HuH-7 (cell line): ENCODE measurements around the gene BCAP31.
"Not testable (repeated sequence)": the region's sequence is repeated elsewhere in the genome, so short reads cannot be mapped to it uniquely, and the experiment has no call there.

ENCODE experiments used
- DNase-seq: peaks from one replicate; pipeline ENCODE4 v3.0.0; 2011; ENCODE audit warnings: low spot score

BCAP31 gene

DNA sequence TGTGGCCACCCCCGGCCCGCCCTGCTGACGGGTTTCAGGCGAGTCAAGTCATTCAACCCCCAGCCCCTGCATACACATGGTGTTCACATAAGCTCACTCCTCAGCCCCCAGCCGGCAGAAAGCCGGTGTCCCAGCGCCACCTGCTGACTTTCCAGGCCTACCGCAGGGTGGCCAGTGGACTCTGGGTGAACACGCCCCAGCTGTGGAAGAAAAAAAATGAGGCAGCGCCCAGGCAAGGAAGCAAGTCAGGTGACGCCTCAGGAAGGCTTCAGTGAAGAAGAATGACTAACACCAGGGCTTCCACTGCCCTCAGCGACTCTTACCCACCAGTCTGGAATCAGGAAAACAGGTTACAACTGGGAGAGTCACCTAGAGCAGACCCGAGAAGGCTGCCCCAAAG lies 15.8 kb downstream of the BCAP31 start:
- DNase-seq = peak; percentile 81

DNA sequence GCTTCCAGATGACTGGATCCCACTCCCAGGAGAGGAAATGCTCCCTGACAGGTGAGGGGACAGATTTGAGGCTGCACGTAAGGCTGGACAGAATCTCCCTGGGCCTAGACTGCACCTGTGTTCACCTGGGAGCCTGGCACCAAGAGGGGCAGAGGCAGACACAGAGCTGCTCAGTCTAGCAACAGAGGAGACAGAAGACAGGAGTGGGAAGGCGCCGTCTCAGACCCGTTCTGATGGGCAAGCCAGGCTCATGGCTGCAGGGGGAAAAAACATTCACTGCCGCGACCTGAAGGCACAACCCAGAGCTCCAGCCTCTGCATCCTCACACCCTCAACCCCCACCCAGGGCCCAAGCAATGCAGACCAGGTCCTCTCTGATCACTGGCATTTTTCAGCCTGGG lies 16.8 kb downstream of the BCAP31 start:
- no peak for DNase-seq

DNA sequence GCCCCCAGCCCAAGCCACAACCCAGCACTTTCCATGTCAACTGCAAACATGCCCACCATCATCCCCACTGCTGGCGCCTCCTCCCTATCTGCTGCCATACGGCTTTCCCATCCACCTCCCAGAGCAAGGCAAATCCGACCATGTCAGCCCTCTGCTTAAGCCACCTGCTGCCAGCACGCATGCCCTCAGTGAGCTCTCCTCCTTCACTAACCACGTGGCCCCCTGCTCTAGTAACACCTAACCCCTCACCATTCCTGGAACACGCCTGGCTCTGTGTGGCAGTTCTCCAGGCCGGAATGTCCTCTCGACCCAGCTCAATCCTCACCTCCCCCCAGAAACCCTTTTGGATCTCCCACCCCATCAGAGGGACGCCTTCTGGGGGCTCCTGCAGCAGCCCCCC lies 17.4 kb downstream of the BCAP31 start:
- DNase-seq = no peak

DNA sequence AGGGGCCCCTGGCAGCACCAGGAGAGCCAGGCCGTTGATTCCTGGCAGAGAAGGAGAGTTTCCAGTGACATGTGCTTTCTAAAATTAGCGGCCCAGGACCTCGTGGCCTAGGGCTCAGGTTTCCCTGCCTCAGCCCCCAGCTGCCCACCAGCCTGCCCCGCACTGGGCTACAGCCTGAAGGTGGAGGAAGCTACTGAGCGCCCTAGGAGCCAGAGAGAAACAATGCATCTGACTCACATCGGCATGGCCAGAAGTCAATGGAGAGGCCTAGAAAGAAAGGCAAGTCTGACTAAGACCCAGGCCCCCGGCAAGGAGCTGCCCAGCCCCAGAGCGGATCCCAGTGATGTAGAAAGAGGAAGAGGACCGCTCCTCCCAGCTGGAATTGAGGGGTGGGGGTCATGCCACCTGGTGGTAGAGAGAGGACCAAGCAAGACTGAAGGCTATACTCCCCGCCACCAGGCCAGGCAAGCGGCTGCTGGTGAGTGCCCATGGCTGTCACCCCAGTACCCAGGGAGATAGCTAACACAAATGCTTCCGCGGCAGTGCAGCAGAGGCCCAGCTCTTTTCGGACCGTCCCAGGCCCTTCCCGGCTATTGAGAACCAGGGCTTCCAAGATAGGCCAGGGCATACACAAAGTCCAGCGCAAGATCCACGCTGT lies 18.7 kb downstream of the BCAP31 start:
- not testable (repeated sequence) for DNase-seq

DNA sequence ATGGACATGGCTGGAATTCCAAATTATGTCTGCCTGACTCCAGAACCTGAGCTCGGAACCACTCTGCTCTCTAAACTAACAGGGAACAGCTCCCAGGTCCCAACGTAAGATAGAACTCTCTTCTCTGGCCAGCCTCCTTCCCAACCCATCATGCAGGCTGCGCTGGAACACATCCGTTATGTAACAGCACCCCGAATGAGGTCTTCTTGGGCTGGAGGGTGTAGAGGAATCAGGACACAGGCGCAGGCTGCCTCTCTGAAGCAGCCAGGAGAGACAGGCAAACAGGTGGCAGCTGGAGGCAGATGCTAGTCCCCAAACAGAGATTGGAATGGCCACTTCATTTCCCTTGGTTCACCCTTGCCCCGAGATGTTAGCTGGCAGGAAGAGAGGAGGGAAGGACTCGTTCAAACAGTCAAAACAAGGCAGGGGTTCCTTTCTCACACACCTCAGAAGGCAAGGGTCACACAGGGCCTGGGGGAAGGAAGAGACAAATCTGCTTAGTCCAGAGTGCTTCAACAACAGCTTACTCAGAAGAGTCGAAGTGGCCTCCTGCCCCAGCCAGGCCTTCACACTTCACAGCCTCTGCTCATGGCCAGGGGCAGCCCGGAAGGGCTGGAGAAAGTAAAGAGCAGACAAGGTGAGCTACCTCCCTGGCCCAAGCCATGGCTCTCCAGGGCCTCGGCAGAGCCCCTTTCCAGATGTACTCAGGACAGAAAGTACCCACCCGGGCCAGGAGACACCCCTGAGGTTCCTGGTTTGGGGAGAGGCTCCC lies 19.4 kb downstream of the BCAP31 start:
- DNase-seq = not testable (repeated sequence)

DNA sequence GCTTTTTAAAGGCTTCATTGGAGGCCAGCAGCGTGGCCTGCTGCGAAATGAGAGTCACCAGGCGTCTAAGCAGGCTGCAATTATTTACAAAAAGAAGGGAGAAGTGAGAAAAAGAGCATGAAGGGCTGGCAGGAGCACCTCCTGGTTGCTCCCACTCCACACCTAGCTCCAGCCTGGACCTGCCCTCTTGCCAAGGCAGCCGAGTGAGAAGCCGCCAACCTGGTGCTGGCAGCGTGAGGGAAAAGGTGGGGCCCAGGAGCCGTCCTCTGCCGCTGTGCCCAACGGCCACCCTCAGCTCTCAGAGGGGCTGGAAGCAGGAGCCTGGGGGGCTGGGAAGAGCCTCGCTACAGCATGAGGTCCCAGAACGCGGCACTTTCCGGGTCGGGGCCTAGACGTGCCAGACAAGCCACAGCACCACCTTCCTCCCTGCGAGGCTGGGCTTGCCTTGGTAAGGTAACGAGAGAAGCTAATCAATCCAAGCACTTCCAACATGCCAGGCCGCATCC lies 20.1 kb downstream of the BCAP31 start:
- DNase-seq = no peak

DNA sequence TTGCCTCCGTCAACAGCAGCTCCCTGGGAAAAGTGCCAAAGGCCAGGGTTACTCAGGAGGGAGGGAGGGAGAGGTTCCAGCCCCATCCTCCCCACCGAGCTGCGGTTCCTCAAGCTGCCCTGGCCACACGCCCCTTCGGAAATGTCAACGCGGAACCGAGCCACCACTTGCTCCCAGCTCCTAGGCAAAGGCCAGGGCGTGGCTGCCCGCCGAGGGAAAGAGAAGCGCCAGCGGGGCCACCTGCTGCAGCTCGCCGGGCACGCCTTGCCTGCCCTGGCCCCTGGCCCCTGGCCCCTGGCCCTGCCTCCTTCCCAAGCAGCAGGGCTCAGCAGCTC lies 21.2 kb downstream of the BCAP31 start:
- no peak for DNase-seq

DNA sequence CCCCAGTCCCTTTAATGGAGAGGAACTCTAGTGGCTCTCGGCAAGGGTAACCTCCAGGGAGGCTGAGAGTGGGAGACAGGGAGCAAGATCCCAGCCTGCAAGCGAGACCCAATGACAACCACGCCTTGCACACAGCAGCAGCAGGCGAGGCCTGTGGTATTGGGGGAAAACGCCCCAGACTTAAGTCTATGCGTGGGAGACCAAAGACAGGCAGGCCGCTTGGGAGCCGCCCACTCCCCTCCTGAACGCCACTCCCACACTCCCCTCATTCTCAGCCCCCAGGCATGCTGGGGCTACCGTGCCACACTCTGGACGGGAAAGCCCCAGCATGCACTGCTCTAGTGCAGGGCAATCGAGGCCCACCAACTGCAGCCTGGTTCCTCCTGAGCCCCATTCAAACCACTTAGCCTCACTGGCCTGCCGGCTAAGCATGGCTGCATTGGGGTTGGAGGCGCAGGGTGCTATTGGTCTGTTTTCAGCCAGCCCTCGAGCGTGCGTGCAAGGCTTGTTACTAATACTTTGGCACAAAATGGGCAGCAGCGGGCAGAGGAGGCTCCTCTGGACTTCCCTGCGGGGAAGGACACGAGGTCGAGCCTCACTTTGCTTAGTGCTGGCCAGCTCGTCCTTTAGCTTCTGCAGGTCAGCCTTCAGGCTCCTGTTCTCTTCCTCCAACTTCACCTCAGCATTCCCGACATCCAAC lies 21.7 kb downstream of the BCAP31 start:
- DNase-seq = no peak

DNA sequence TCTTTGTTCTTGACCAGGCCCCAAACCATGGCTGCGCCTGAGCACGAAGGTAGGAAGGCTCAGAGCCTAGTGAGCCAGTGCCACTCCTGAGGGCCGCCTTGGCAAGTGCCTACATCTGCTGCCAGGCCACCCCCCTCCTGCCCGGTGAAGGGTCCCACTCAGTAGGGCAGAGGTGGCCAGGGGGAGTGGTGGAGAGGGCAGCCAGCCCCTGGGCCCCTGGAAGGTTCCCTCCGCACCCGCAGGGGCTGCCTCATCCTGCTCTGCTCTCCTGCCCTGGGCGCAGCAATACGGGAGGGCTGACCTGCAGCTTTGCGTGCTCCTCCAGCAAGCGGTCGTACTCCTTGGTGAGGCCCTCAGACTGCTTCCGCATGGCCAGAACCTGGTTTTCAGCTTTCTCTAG lies 22.5 kb downstream of the BCAP31 start:
- DNase-seq = no peak

DNA sequence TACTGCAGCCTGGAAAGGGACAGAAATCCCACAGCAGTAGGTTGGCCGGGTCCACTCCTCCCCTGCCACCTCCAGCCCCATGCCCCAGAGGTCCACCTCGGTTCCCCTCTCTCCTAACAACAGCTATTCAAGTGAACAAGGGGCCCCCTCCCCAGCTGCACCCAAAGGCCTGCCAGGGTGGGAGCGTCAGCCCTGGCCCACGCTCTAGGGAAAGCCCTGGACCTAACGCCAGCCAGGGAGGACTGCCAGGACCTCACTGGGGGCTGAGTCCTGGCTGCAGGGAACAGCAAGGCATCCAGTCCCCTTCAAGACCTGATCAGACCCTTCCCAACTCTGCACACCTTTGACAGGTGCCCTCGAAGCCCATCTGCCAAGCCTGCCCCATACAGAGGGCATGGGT lies 23.2 kb downstream of the BCAP31 start:
- no peak for DNase-seq

DNA sequence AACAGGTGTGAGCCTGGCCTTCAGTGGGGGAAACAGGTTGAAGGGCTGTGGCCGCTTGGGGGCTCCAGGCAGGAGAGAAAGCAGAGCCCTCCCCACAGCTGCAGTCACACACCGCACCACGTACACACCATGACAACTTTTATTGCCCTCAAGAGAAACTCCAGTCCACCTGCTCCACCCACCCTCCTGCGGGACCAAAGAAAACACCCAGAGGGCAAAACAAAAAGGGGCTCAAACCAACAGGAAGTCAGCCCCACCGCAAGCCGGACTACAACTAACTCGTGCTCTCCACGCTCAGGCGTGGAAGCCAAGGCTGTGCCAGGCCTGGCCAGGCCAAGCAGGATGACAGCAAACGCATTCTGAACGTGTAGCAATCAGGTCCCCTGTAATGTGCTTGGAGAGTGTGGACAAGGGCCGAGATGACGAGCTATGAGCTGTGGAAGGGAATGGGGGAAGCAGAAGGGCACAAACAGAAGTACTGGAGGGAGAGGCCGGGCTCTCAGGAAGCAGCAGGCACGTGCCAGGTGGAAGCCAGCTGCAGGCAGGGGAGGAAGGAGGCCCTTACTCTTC lies 23.7 kb downstream of the BCAP31 start:
- no peak for DNase-seq

DNA sequence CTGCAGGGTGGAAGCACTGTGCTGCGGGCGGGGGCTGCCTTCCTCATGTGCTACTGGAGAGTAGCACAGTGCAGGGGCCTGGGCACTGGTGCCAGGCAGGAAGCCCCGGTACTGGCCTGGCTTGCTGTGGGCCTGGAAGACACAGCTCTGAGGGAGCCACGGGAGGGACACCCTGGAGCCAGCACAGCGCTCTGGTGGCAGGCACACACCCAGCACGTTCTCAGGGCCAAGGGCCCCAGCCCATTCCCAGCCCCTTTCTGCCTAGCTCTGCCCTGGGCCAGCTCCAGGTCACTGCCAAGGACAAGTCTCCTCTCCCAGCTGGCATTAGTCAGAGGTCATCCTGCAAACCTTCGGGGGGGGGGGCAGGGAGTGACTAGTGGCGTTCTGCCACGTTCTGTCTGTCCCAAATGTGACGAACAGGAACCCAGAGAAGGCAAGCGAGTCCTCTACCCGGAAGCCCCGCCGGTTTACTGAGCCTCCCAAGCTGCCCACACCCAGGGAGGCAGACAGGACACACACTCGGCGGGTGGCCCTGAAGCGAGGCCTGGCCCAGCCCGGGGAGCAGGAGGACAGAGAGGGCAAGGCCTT lies 24.3 kb downstream of the BCAP31 start:
- not testable (repeated sequence) for DNase-seq

DNA sequence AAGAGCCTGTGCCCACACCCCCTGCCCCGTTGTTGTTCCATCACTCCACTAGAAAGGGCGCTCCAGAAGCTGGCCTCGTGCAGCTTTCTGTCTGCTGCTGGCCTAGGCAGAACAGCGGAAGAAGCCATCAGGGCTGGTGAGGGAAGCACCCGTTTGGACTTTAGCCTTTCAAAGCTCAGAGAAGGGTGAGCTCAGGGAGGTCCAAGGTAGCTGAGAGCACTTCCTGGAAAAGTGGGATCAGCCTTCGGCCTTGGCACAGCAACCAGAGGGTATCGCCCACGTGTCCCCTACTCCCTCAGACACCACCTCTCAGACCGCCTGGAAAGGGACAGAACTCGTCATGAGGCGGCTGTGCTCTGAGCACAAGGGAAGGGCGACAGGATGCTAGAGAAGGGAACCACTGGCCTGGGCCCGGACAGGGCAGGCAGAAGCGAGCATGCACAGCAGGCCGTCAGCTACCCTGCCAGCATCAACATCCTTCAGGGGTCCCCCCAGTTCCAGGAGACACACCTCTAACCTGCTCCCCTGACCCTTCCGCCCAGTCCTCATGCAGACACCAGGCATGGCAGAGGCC lies 24.9 kb downstream of the BCAP31 start:
- DNase-seq = not testable (repeated sequence)

DNA sequence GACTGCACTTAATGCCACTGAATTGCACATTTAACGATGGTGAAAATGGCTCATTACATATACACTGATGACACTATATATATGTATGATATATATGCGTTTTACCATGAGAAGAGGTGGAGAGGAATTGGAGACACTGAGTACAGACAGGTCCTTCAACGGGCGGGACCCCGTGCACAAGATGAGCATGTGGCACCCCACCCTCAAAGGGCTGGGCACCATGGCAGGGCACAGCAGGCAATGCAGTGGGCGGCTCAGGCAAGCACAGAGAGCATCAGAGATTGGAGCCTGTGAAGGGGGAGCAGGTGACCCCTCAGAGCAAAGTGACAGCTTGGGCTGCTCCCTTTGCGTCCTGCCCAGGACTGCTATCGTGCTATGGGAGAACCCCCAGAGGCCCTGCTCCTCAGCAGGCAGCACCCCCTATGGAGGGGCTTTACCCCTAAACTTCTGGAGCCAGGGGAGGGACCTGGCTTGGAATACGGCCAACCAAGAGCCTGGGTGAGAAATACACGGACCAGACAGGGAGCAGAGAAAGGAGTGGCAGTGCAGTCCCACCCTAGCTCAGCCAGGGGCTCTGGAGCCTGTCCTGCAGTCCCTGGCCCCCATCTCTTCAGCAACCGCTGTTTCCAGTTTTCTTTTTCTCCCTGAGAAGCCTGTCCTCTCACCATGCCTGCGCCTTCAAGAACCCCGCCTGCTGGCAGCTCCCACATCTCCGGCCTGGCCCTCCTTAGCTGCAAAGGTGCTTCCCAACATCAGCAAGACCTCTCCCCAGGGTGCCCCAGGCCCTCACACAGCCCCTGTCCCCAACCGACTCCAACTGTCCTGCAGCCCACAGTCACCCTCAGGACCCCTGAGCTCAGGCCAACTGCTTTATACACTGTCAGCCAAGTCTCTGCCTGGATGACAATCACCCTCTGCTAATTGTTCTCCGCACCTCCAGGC lies 26.0 kb downstream of the BCAP31 start:
- no peak for DNase-seq

DNA sequence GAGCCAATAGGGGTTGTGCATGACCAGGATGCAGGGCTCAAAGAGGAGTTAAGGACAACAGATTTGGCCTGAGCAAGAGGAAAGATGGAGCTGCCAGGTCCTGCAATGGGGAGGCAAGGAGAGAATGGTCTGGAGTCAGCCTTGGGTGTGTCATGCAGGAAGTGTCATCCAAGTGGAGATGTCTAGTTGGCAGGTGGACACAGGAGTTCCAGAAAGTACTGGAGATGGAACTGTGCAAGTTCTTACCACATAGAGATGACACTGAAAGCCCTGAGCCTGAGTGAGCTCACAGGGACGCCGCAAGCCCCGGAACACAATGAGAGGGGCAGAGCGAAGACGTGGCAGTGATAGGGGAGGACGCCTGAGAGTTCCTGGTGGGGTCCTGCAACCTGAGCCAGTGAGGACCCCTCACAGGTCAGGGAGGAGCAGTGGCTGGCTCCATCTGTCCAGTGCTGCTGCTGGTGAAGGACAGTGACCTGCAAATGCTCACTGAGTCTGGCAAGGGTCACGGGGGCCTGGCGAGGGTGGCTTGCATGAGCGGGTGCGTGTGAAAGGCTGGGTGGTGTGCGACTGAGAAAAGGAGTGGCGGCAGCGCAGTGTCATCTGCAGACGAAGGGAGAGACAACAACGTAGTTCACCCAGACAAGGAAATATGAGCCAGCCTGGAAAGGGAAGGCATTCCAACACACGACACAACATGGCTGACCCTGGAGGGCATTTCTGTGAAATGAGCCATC lies 27.0 kb downstream of the BCAP31 start:
- not testable (repeated sequence) for DNase-seq

DNA sequence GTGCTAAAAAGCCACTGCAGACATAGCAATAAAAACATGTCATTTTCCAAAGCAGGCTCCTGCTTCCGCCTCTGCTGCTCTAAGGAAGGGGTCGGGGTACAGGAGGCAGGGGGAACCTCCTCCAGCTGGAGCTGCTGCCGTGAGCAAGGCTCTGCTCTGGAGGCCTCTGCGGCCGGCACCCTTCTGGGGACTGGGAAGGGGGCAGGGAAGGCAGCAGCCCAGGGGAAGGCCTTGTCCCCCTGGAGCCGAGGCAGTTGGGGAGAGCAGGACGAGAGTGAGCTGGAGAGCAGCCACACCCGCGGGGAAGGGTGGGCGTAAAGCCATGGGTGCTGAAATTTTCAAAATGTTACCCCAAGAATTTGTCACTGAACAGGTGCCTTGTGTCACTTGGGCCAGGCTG lies 27.6 kb downstream of the BCAP31 start:
- DNase-seq = not testable (repeated sequence)

DNA sequence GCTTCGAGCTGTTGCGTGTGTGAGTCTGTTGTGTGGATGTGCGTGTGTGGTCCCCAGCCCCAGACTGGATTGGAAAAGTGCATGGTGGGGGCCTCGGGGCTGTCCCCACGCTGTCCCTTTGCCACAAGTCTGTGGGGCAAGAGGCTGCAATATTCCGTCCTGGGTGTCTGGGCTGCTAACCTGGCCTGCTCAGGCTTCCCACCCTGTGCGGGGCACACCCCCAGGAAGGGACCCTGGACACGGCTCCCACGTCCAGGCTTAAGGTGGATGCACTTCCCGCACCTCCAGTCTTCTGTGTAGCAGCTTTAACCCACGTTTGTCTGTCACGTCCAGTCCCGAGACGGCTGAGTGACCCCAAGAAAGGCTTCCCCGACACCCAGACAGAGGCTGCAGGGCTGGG lies 28.1 kb downstream of the BCAP31 start:
- DNase-seq = no peak

DNA sequence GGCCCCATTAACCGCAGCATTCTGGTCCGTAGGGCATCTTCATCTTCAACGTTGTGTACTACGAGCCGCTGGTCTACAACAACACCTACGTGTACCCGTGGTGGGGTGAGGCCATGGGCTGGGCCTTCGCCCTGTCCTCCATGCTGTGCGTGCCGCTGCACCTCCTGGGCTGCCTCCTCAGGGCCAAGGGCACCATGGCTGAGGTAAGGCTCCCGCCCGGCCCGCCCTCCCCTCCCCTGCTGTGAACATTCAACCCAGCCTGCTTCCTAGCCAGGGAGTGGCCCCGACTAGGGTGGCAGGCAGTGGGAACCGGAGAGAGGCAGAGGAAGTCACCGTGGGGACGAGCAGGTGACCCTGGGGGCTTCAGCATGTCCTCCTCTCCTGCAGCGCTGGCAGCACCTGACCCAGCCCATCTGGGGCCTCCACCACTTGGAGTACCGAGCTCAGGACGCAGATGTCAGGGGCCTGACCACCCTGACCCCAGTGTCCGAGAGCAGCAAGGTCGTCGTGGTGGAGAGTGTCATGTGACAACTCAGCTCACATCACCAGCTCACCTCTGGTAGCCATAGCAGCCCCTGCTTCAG lies 29.4 kb downstream of the BCAP31 start:
- no peak for DNase-seq

DNA sequence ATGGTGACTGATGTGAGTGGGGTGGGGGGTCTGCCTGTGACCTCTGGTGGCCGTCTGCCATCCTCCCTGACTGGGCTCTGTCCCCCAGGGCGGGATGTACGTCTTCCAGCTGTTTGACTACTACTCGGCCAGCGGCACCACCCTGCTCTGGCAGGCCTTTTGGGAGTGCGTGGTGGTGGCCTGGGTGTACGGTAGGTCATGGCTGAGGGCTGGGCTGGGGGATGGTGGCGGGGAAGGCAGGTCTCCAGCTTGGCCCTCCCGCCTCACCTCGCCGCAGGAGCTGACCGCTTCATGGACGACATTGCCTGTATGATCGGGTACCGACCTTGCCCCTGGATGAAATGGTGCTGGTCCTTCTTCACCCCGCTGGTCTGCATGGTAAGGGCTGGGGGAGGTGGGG lies 29.9 kb downstream of the BCAP31 start:
- DNase-seq = not testable (repeated sequence)
